Ovary (tissue), 9 donors: ENCODE data around the gene P2RX1. TPM values are rescaled to one million over a fixed set of nuclear protein-coding genes. Genes with fewer than 3 reads are reported as not detected.

Experiments used
- DNase-seq, 5 donors: peaks; one replicate each; pipeline ENCODE4 v3.0.0-alpha.2; 2019 to 2020
- H3K27ac ChIP-seq, 2 donors: fragments of 200-600 bp; one replicate each; pipeline versions ENCODE4 v1.5.1 to v1.8.0; 2019 to 2022
- H3K27me3 ChIP-seq: fragments of 200-600 bp; one replicate; pipeline ENCODE4 v1.8.0; 2022
- H3K36me3 ChIP-seq: fragments of 200-600 bp; sonication (generic); one replicate; pipeline ENCODE4 v1.5.1; 2019
- H3K4me1 ChIP-seq: one replicate; pipeline ENCODE4 v1.8.1; 2013; ENCODE audit warnings: mild to moderate bottlenecking, moderate library complexity; ENCODE audit not compliant: insufficient read depth
- H3K4me3 ChIP-seq: fragments of 200-600 bp; sonication (generic); one replicate; pipeline ENCODE4 v1.5.1; 2017
- H3K9me3 ChIP-seq, 2 donors: fragments of 200-600 bp in 1 of 2; sonication (generic) in 1 of 2; one replicate each; pipeline versions ENCODE4 v1.5.1 to v1.8.1; 2013 to 2019; ENCODE audit warnings: mild to moderate bottlenecking in 1 of 2, moderate library complexity in 1 of 2
- EP300 ChIP-seq: sonication (generic); formaldehyde crosslinking; IDR thresholded peaks from one replicate; pipeline ENCODE4 v1.6.1; 2017; ENCODE audit warnings: antibody characterized with exemption
- POLR2A ChIP-seq: fragments of 450-650 bp; IDR thresholded peaks from one replicate; pipeline ENCODE4 v1.6.1; 2017; ENCODE audit warnings: antibody characterized with exemption, mild to moderate bottlenecking, moderate library complexity
- WGBS, 3 donors: extraction: QIAGEN DNeasy Blood & Tissue Kit in 1 of 3; methylation state at CpG; one replicate each; pipeline versions ENCODE4 v1.1.5 to v1.1.7; 2013 to 2017; 5-methylcytosine and 5-hydroxymethylcytosine counted together
- intact Hi-C, 4 donors: fragments of 100-400 bp; cut with DNase I; formaldehyde crosslinking; loops; one replicate each; pipeline versions ENCODE4 v1.11.0 to v1.15.1; 2022 to 2023
- polyA plus RNA-seq, 2 donors: library from polyadenylated mRNA; stranded (reverse); fragments of 200-250 nt in 1 of 2; fragments of 350-450 nt in 1 of 2; fragmentation: Illumina TruSeq in 1 of 2; extraction: RNeasy Lipid Tissue Mini Kit (QIAGEN cat#74804) in 1 of 2; gene quantifications; one replicate each; pipeline ENCODE4 v1.2.3, GENCODE V29; 2013 to 2014
- total RNA-seq, 7 donors: library from RNA; depleted of rRNA in 2 of 7; stranded (reverse); fragments of >200 nt in 2 of 7; fragmentation: NEBNext Ultra II Directional in 3 of 7; extraction: Animal tissue kit (Norgen Biotek cat#: 25700) in 3 of 7; gene quantifications; one replicate each; pipeline versions ENCODE4 v1.1.0 to v1.2.4, GENCODE V29; 2016 to 2023
- TF ChIP-seq, protein P1 (sequence below), 3 donors: fragments of 450-650 bp in 2 of 3; fragments of 200-600 bp in 1 of 3; IDR thresholded peaks; one replicate each; pipeline versions ENCODE4 v1.5.1 to v1.8.0; 2016 to 2022; ENCODE audit warnings: antibody characterized with exemption in 3 of 3, mild to moderate bottlenecking in 1 of 3
- donor health status: DM: no; HTN: no; CAD: no; lungs with moderate emphysema.
- donor health status: DM: no; HTN: no; CAD: no.
- donor health status: Bipolar disorder and iron deficiency.
- donor health status: DM: yes; HTN: yes; CAD: no.
- donor health status: DM: no; HTN: no; CAD: no.
- donor health status: DM: yes; HTN: yes; CAD: no.

Gene P2RX1
- total and polyA plus RNA-seq, 9 donors = 0.24 to 4.6 (median 0.99) TPM

DNA sequence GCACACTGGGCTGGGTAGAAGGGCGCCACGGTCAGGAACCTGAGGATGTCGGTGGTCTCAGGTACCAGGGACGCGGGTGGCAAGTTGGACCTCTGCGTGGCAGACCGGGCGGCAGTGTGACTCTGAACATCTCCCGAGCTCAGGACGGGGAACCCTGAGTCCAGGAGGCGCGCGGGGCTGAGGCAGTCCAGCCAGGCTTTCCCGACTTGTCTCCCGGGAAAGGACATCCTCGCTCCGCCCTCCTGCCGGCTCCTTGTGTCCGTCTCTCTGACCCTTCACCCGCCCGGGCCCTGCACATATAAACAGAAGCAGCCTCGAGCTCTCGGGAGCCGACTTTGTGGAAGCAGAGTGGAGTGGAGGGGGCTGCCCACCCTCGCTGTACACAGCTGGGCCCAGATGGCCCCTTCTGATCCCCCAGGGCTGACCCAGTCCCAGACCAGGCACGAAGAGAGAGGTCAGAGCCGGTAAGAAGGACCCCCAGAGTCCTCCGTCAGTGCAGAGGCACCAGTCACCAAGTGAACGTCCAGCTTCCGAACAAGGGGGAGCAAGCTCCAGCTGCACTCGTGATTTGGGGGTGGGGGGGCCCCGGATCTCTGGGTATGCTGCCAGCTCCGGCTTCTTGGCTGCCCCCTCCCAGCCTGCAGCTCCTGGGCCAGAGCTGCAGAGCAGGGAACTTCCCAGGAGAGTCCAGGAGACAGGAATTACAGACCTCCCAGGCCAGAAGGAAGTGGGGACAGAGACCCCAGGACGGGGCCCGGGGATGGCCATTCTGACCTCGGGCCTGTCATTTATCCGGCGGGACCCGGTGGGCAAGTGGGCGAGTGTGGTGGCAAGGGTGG, 8.5 kb upstream of the P2RX1 start:
- intact Hi-C loops = no loop called here
- WGBS, 3 donors = 31 to 46% (median 36%) methylated on average over 40 of the region's 40 CpGs
- peak in 1 of 5 donors; percentile 57 for DNase-seq

DNA sequence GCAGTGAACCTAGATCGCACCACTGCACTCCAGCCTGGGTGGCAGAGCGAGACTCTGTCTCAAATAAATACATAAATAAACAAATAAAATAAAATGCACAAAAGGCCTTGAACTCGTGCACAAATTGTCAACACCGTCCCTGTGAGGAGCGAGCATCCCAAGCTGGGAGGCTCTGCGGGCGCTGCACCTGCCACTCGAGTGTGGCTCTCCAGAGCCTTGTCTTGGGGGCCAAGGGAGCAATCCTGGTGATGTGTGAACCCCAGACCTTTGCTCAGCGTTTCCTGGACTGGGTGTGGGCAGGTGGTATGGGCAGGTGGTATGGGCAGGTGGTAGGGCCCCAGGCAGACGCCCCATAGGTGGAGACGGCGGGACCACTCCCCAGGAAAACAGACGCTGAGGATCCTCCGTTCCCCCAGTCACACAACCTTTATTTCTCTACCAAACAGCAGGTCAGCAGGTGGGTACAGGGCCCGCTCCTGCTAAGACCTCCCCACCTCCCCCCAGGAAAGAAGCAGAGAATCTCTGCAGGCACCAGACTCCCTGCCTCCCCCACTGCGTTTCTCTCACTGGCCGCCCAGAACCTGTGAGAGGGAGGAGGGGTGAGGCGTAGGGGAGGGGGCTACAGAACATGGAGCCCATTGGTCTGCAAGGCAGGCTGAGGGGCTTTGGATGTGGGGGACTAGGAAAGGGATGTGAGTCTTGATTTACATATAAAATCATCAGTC, 7.4 kb upstream of the P2RX1 start:
- no peaks in the 10 kb centered on the region for H3K27me3 ChIP-seq
- intact Hi-C loops = no loop called here
- no peaks in the 10 kb centered on the region for H3K9me3 ChIP-seq
- no peak overlapping the region for H3K4me3 ChIP-seq
- no peaks in the 10 kb centered on the region for H3K36me3 ChIP-seq
- no peak for DNase-seq
- H3K4me1 ChIP-seq = peaks cover 5% of the 10 kb centered on the region
- H3K27ac ChIP-seq = no peak overlapping the region
- 88 to 89% (median 89%) methylated on average over 18 of the region's 18 CpGs for WGBS, 3 donors
- TF ChIP-seq POLR2A (no peak), EP300 (no peak)
- TF ChIP-seq, protein P1, sequence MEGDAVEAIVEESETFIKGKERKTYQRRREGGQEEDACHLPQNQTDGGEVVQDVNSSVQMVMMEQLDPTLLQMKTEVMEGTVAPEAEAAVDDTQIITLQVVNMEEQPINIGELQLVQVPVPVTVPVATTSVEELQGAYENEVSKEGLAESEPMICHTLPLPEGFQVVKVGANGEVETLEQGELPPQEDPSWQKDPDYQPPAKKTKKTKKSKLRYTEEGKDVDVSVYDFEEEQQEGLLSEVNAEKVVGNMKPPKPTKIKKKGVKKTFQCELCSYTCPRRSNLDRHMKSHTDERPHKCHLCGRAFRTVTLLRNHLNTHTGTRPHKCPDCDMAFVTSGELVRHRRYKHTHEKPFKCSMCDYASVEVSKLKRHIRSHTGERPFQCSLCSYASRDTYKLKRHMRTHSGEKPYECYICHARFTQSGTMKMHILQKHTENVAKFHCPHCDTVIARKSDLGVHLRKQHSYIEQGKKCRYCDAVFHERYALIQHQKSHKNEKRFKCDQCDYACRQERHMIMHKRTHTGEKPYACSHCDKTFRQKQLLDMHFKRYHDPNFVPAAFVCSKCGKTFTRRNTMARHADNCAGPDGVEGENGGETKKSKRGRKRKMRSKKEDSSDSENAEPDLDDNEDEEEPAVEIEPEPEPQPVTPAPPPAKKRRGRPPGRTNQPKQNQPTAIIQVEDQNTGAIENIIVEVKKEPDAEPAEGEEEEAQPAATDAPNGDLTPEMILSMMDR (IDR thresholded peaks at IDR 0.05) = no peak

More for the DNA sequence above, 8.5 kb upstream of the P2RX1 start:
- TF ChIP-seq POLR2A (no peak), EP300 (no peak)
- TF ChIP-seq, protein P1 (IDR thresholded peaks at IDR 0.05) = no peak
- Histone ChIP-seq H3K36me3 (no peaks in the 10 kb centered on the region), H3K4me1 (peaks cover 5% of the 10 kb centered on the region), H3K4me3 (no peak overlapping the region), H3K27ac (peak overlapping the region in 1 of 2 donors; percentile 33), H3K27me3 (no peaks in the 10 kb centered on the region), H3K9me3 (no peaks in the 10 kb centered on the region)

DNA sequence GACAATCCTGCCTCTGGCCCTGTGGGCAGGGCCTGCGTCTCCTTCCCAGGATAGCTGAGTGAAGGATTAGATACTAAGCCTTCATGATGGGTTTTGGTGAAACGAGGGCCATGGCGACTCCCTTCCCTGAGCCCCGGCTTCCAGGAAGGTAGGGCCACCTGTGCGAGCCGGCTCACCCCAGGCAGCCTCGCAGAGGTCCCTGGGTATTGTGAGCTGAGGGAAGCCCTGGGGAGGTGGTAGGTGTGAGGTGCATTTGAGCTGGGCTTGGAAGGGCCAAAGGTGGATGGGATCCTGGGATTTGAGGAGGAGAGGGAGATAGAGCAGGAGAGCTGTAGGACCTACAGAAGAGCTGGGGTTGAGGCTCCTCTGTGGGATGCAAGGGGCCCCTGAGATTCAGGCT, 6.5 kb upstream of the P2RX1 start:
- intact Hi-C loops = no loop called here
- WGBS, 3 donors = 94 to 97% (median 95%) methylated on average over 7 of the region's 7 CpGs
- no peak for DNase-seq
- Histone ChIP-seq H3K27me3 (no peaks in the 10 kb centered on the region), H3K9me3 (no peaks in the 10 kb centered on the region), H3K36me3 (no peaks in the 10 kb centered on the region), H3K27ac (no peak overlapping the region), H3K4me1 (peaks cover 5% of the 10 kb centered on the region), H3K4me3 (no peak overlapping the region)
- TF ChIP-seq POLR2A (no peak), EP300 (no peak)
- TF ChIP-seq, protein P1 (IDR thresholded peaks at IDR 0.05) = no peak

DNA sequence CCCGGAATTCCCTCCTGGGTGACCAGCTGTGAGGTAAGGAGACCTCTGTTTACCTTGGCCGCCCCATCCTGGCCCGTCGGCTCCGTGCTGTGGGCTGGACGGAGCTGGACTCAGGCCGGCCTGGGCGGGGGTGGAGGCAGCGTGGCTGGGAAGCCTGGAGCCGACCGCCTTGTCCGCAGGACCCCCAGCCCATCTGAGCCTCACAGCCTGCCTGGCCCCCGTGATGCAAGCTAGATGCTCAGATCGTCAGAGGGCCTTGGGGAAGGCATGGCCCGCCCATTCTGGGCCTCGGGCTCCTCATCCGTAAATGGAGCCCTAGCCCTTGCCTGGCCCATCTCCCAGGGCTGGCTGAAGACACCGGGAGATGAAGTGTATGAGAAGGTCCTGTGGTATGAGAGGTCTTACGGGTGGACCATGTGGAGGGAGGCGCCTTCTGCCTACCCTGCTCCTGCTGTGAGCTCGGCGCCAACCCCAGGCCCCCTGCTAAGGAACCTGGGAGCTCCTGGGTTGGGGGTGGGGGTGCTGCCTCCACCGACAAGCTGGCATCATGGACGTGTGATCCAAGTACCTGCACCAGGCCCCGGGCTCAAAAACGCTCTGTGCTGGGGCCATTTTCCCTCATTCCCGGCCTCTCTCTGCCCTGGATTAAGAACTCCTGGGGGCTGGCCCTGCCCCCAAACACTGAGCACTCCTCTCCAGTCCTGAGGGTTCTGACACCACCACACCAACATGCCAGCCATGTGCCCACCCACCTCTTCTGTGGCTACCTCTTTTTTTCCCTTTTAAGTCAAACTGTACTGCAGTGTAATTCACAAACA, 5.4 kb upstream of the P2RX1 start:
- Histone ChIP-seq H3K9me3 (no peaks in the 10 kb centered on the region), H3K36me3 (no peaks in the 10 kb centered on the region), H3K27me3 (no peaks in the 10 kb centered on the region), H3K27ac (no peak overlapping the region), H3K4me1 (peaks cover 14% of the 10 kb centered on the region), H3K4me3 (no peak overlapping the region)
- WGBS, 3 donors = 82 to 89% (median 86%) methylated on average over 26 to 27 of the region's 27 CpGs
- DNase-seq = no peak
- TF ChIP-seq POLR2A (no peak), EP300 (no peak)
- TF ChIP-seq, protein P1 (IDR thresholded peaks at IDR 0.05) = no peak
- intact Hi-C loops = no loop called here
